GM12878 (cell line): Measurements from ENCODE around the gene KPNA3. TPM values are rescaled to one million over a fixed set of nuclear protein-coding genes. Genes with fewer than 3 reads are reported as not detected.

Experiments
- ATAC-seq: fragments of 200-7000 bp; cut with Tn5 transposase; 3 replicates; pipeline ENCODE4 v1.9.1; 2020; ENCODE audit warnings: mild to moderate bottlenecking, moderate library complexity
- BruUV-seq: library from RNA; stranded (reverse); fragments of 400-500 nt; replicated peaks from 2 replicates; lab custom pipeline; 2021; lab: Mats Ljungman, UMichigan
- CTCF ChIA-PET: fragments of 300-600 bp; sonication (Branson Sonifier 250); formaldehyde crosslinking; extraction: SDS; loops from one replicate; lab custom pipeline; 2021; ENCODE audit warnings: inconsistent platforms; lab: Yijun Ruan, JAX
- POLR2A ChIA-PET: fragments of 350-600 bp; formaldehyde crosslinking; extraction: SDS; loops from one replicate; lab custom pipeline; 2021; ENCODE audit warnings: inconsistent platforms; lab: Charles Lee
- RAD21 ChIA-PET: fragments of 300-600 bp; sonication (Branson Sonifier 250); formaldehyde crosslinking; loops from one replicate; lab custom pipeline; 2023; ENCODE audit warnings: antibody characterized with exemption; ENCODE audit not compliant: unreplicated experiment; lab: Charles Lee
- SMC1A ChIA-PET: fragments of 300-600 bp; sonication (Branson Sonifier 250); formaldehyde crosslinking; loops from one replicate; lab custom pipeline; 2023; ENCODE audit not compliant: unreplicated experiment, uncharacterized antibody; lab: Charles Lee
- DNase-seq: peaks from one replicate; pipeline ENCODE4 v3.0.0-alpha.2; 2011; ENCODE audit warnings: low read depth, low spot score
- FAIRE-seq: peaks from 3 replicates; lab custom pipeline; 2011; peaks lifted over from hg19 to GRCh38; lab: Jason Lieb, UNC
- H2AFZ ChIP-seq: 2 replicates; pipeline ENCODE4 v1.6.0; 2011; ENCODE audit warnings: low read depth, low read length, control low read depth; ENCODE audit not compliant: control insufficient read depth
- H3K27ac ChIP-seq: 2 replicates; pipeline ENCODE4 v1.5.1; 2011; ENCODE audit warnings: control low read depth; ENCODE audit not compliant: control insufficient read depth, insufficient read depth
- H3K27me3 ChIP-seq, 2 experiments: replicated peaks in 1 of 2; 2 replicates each; pipeline versions ENCODE4 v1.6.0 to v1.6.1; 2011; ENCODE audit warnings: low read length in 1 of 2; ENCODE audit not compliant: control insufficient read depth in 2 of 2, insufficient read depth in 2 of 2
- H3K36me3 ChIP-seq, 2 experiments: 2 replicates each; pipeline ENCODE4 v1.5.1; 2011; ENCODE audit warnings: low read length in 1 of 2; ENCODE audit not compliant: control insufficient read depth in 2 of 2, insufficient read depth in 2 of 2
- H3K4me1 ChIP-seq: 2 replicates; pipeline ENCODE4 v1.6.1; 2011; ENCODE audit warnings: mild to moderate bottlenecking, low read length, moderate library complexity, mixed read lengths; ENCODE audit not compliant: control insufficient read depth, insufficient read depth
- H3K4me2 ChIP-seq: 2 replicates; pipeline ENCODE4 v1.6.0; 2011; ENCODE audit warnings: control low read depth; ENCODE audit not compliant: control insufficient read depth, insufficient read depth
- H3K4me3 ChIP-seq: fragments of 200-600 bp; sonication (generic); 2 replicates; pipeline ENCODE4 v1.5.1; 2016
- H3K79me2 ChIP-seq: 2 replicates; pipeline ENCODE4 v1.6.0; 2011; ENCODE audit warnings: low read length; ENCODE audit not compliant: control insufficient read depth, insufficient read depth
- H3K9ac ChIP-seq: 2 replicates; pipeline ENCODE4 v1.8.0; 2011; ENCODE audit warnings: low read length, control low read depth, mixed read lengths; ENCODE audit not compliant: control insufficient read depth, insufficient read depth
- H3K9me3 ChIP-seq: replicated peaks from 3 replicates; pipeline ENCODE4 v1.5.1; 2011; ENCODE audit warnings: mild to moderate bottlenecking, low read length; ENCODE audit not compliant: control insufficient read depth, insufficient read depth
- H4K20me1 ChIP-seq: 2 replicates; pipeline ENCODE4 v1.6.0; 2011; ENCODE audit not compliant: control insufficient read depth, insufficient read depth
- BACH1 ChIP-seq: fragments of 450-650 bp; IDR thresholded peaks from 2 replicates; pipeline ENCODE4 v1.6.1; 2017; ENCODE audit warnings: mild to moderate bottlenecking, borderline replicate concordance
- BHLHE40 ChIP-seq, 2 experiments: fragments of 450-650 bp in 1 of 2; IDR thresholded peaks; 2 replicates each; pipeline ENCODE4 v1.6.1; 2011 to 2017; ENCODE audit warnings: low read depth in 2 of 2, borderline replicate concordance in 1 of 2, improper control_type of control experiment in 1 of 2, low read length in 1 of 2, mild to moderate bottlenecking in 1 of 2
- DPF2 ChIP-seq: fragments of 450-650 bp; IDR thresholded peaks from 2 replicates; pipeline ENCODE4 v1.6.1; 2017; ENCODE audit warnings: mild to moderate bottlenecking
- FOS ChIP-seq: IDR thresholded peaks from 3 replicates; pipeline ENCODE4 v1.6.1; 2011; ENCODE audit warnings: borderline replicate concordance; ENCODE audit not compliant: insufficient read length; ENCODE audit errors: extremely low read depth
- IKZF1 ChIP-seq: fragments of 450-650 bp; conservative IDR thresholded peaks from 2 replicates; pipeline ENCODE4 v1.6.1; 2017; ENCODE audit warnings: antibody characterized with exemption, mild to moderate bottlenecking
- IKZF2 ChIP-seq, 2 experiments: fragments of 450-650 bp; IDR thresholded peaks; 2 replicates each; pipeline ENCODE4 v1.6.1; 2017; ENCODE audit warnings: mild to moderate bottlenecking in 2 of 2, moderate library complexity in 2 of 2
- IRF5 ChIP-seq: fragments of 450-650 bp; IDR thresholded peaks from 2 replicates; pipeline ENCODE4 v1.6.1; 2017; ENCODE audit warnings: borderline replicate concordance
- MTA3 ChIP-seq: IDR thresholded peaks from 2 replicates; pipeline ENCODE4 v1.6.1; 2012; ENCODE audit warnings: low read length, inconsistent platforms, borderline replicate concordance
- NFXL1 ChIP-seq: fragments of 450-650 bp; IDR thresholded peaks from 2 replicates; pipeline ENCODE4 v1.6.1; 2017; ENCODE audit warnings: antibody characterized with exemption, mild to moderate bottlenecking, borderline replicate concordance
- PKNOX1 ChIP-seq: fragments of 450-650 bp; IDR thresholded peaks from 2 replicates; pipeline ENCODE4 v1.6.1; 2016; ENCODE audit warnings: mild to moderate bottlenecking
- POLR2A ChIP-seq: IDR thresholded peaks from 2 replicates; pipeline ENCODE4 v1.6.1; 2011; ENCODE audit warnings: low read depth, mild to moderate bottlenecking, low read length
- RFX5 ChIP-seq: IDR thresholded peaks from 2 replicates; pipeline ENCODE4 v1.6.1; 2011; ENCODE audit warnings: low read depth, low read length, improper control_type of control experiment
- SMARCA5 ChIP-seq: fragments of 450-650 bp; IDR thresholded peaks from 2 replicates; pipeline ENCODE4 v1.6.1; 2017; ENCODE audit warnings: mild to moderate bottlenecking
- ZBTB11 ChIP-seq: fragments of 450-650 bp; formaldehyde crosslinking; IDR thresholded peaks from 2 replicates; pipeline ENCODE4 v1.5.0; 2022; ENCODE audit warnings: mild to moderate bottlenecking, missing genetic modification characterization
- ZNF207 ChIP-seq: fragments of 450-650 bp; IDR thresholded peaks from 2 replicates; pipeline ENCODE4 v1.6.1; 2014; ENCODE audit warnings: antibody characterized with exemption, mild to moderate bottlenecking, borderline replicate concordance
- WGBS: methylation state at CpG from one replicate; pipeline ENCODE4 v1.1.6; 2016; ENCODE audit warnings: low lambda C conversion rate; ENCODE audit not compliant: insufficient replicate concordance, insufficient coverage; ENCODE audit errors: missing lambda C conversion rate; 5-methylcytosine and 5-hydroxymethylcytosine counted together
- in situ Hi-C: fragments of 300-500 bp; cut with MboI; formaldehyde crosslinking; loops from 9 replicates; pipeline ENCODE4 v1.14.3; 2018; ENCODE audit warnings: mixed read lengths
- intact Hi-C: fragments of 100-400 bp; cut with micrococcal nuclease; formaldehyde crosslinking; loops from one replicate; pipeline ENCODE4 v1.14.2; 2022; ENCODE audit not compliant: unreplicated experiment
- polyA plus RNA-seq, 11 experiments: library from polyadenylated mRNA; depleted of rRNA in 4 of 11; unstranded in 6 of 11; stranded (reverse) in 5 of 11; fragments of >200 nt; fragmentation: Nextera tagmentation in 4 of 11; fragmentation: Illumina TruSeq in 1 of 11; extraction: Ambion mirVana in 4 of 11; extraction: Trizol in 1 of 11; gene quantifications; 1 replicate in 1 of 11; 2 replicates in 10 of 11; pipeline versions ENCODE4 v1.2.1 to v1.2.3, GENCODE V29; 2011 to 2016; ENCODE audit warnings: inconsistent platforms in 2 of 11, missing spikeins in 2 of 11, low read depth in 1 of 11
- total RNA-seq, 4 experiments: library from RNA; depleted of rRNA in 3 of 4; stranded (reverse); fragments of >200 nt in 3 of 4; fragmentation: Illumina TruSeq in 1 of 4; extraction: Trizol in 1 of 4; gene quantifications; 2 replicates each; pipeline versions ENCODE4 v1.2.1 to v1.2.3, GENCODE V29; 2013 to 2021
- TF ChIP-seq, protein P1 (sequence below): IDR thresholded peaks from 2 replicates; pipeline ENCODE4 v1.6.1; 2011; ENCODE audit warnings: low read depth, mild to moderate bottlenecking, low read length, moderate library complexity, borderline replicate concordance; ENCODE audit errors: extremely low read depth

Gene KPNA3
- total and polyA plus RNA-seq, 10 of the 15 experiments (the other 5 are each of a cell fraction or from before 2014, with no cell fraction given), result 23.3 to 50.5 (median 31.1) TPM

GRCh38 chr13:49791711-49792549 is 552 bp downstream of the KPNA3 start:
- BruUV-seq, result no TSS peak
- H3K36me3 ChIP-seq, result no peaks in the 10 kb centered on the region
- peak overlapping the region; percentile 91 for H3K4me3 ChIP-seq
- FAIRE-seq, result no peak
- CTCF ChIA-PET, result interaction anchor here (0.9 to 4.5 kb wide), 27 partner anchors 10 to 544 kb away, joined by 3 to 53 read pairs (median 5); partner anchors contain the start of genes CDADC1, EBPL and SPRYD7
- no peaks in the 10 kb centered on the region for H3K9me3 ChIP-seq
- peak overlapping the region; percentile 79 for H2AFZ ChIP-seq
- 1% methylated on average over 56 of the region's 98 CpGs for WGBS
- no peak for DNase-seq
- RAD21 ChIA-PET, result interaction anchor here (1.0 to 2.9 kb wide), 8 partner anchors 10 to 1123 kb away, joined by 3 to 14 read pairs (median 4); partner anchors contain the start of genes EBPL and SPRYD7
- intact Hi-C loops (loop anchor here (2.0 to 10.0 kb wide), 4 partner anchors 101 to 1100 kb away; partner anchors contain the start of genes EBPL and SPRYD7), in situ Hi-C loops (no loop called here)
- H3K4me1 ChIP-seq, result peaks cover 6% of the 10 kb centered on the region
- H3K4me2 ChIP-seq, result peak overlapping the region; percentile 88
- peak overlapping the region; percentile 83 for H3K27ac ChIP-seq
- H4K20me1 ChIP-seq, result no peaks in the 10 kb centered on the region
- POLR2A ChIA-PET, result interaction anchor here (0.5 to 1.4 kb wide), 7 partner anchors 15 to 1120 kb away, joined by 3 to 8 read pairs (median 4); partner anchors contain the start of genes SPRYD7 and TRIM13
- H3K27me3 ChIP-seq, result no peaks in the 10 kb centered on the region
- ATAC-seq, result peak; percentile 35
- peak overlapping the region; percentile 71 for H3K9ac ChIP-seq
- SMC1A ChIA-PET, result interaction anchor here (0.8 to 5.5 kb wide), 11 partner anchors 10 to 163 kb away, joined by 3 to 45 read pairs (median 8); partner anchors contain the start of genes ARL11 and EBPL
- peaks cover 46% of the 10 kb centered on the region for H3K79me2 ChIP-seq
- TF ChIP-seq IKZF1 (peak; percentile 57), MTA3 (no peak), IRF5 (no peak), BACH1 (peak; percentile 38; the same call in 1 of the 2 replicates), DPF2 (peak; percentile 62), BHLHE40 (IDR thresholded peaks at IDR 0.05; ENCODE audit: borderline replicate concordance in 1 of 2, low read depth in 2 of 2, low read length in 1 of 2) (peak in 1 of 2 experiments; percentile 46; a peak in 1 of 4 replicates), RFX5 (no peak), PKNOX1 (0 out of 2 replicates have a peak, but pooled peaks have one; percentile 6), POLR2A (peak; percentile 70), NFXL1 (no peak), SMARCA5 (peak; percentile 64; the same call in 1 of the 2 replicates), ZNF207 (0 out of 2 replicates have a peak, but pooled peaks have one; percentile 40), IKZF2 (IDR thresholded peaks at IDR 0.05) (no peak), ZBTB11 (no peak), FOS (no peak)
- TF ChIP-seq, protein P1, sequence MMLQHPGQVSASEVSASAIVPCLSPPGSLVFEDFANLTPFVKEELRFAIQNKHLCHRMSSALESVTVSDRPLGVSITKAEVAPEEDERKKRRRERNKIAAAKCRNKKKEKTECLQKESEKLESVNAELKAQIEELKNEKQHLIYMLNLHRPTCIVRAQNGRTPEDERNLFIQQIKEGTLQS, result no peak
